Hepatocyte (in vitro differentiated cells): Measurements from ENCODE around the gene TMA7. TPM values are rescaled to one million over a fixed set of nuclear protein-coding genes. Genes with fewer than 3 reads are reported as not detected.
A peak's percentile ranks its signal among the peaks of the same experiment; 100 is the strongest.
"Not testable (repeated sequence)": the region's sequence is repeated elsewhere in the genome, so short reads cannot be mapped to it uniquely, and the experiment has no call there.

Experiments
- DNase-seq: peaks from one replicate; pipeline ENCODE4 v3.0.0-alpha.2; 2016; ENCODE audit warnings: low spot score
- H2AFZ ChIP-seq: fragments of 200-600 bp; sonication (generic); 2 replicates; pipeline ENCODE4 v1.6.0; 2016; ENCODE audit warnings: antibody characterized with exemption, mild to moderate bottlenecking
- H3K27ac ChIP-seq: fragments of 200-600 bp; sonication (generic); 2 replicates; pipeline ENCODE4 v1.5.1; 2016; ENCODE audit warnings: mild to moderate bottlenecking
- H3K27me3 ChIP-seq: fragments of 200-600 bp; sonication (generic); 2 replicates; pipeline ENCODE4 v1.6.1; 2016
- H3K36me3 ChIP-seq: fragments of 200-600 bp; sonication (generic); replicated peaks from 2 replicates; pipeline ENCODE4 v1.5.1; 2016; ENCODE audit warnings: low read depth; ENCODE audit not compliant: insufficient read depth
- H3K4me1 ChIP-seq: fragments of 200-600 bp; sonication (generic); 2 replicates; pipeline ENCODE4 v1.5.1; 2016; ENCODE audit warnings: mild to moderate bottlenecking, moderate library complexity; ENCODE audit not compliant: insufficient read depth
- H3K4me2 ChIP-seq: fragments of 200-600 bp; sonication (generic); 2 replicates; pipeline ENCODE4 v1.6.0; 2016
- H3K4me3 ChIP-seq: fragments of 200-600 bp; sonication (generic); 2 replicates; pipeline ENCODE4 v1.5.1; 2016; ENCODE audit warnings: mild to moderate bottlenecking
- H3K79me2 ChIP-seq: fragments of 200-600 bp; sonication (generic); 2 replicates; pipeline ENCODE4 v1.6.0; 2017; ENCODE audit warnings: mild to moderate bottlenecking
- H3K9me2 ChIP-seq: fragments of 200-600 bp; sonication (generic); replicated peaks from 2 replicates; pipeline ENCODE4 v1.6.0; 2017; ENCODE audit warnings: mild to moderate bottlenecking; ENCODE audit not compliant: insufficient read depth
- H3K9me3 ChIP-seq: fragments of 200-600 bp; sonication (generic); 2 replicates; pipeline ENCODE4 v1.5.1; 2016; ENCODE audit warnings: low read depth, mild to moderate bottlenecking
- H4K20me1 ChIP-seq: fragments of 200-600 bp; sonication (generic); 2 replicates; pipeline ENCODE4 v1.6.0; 2016; ENCODE audit warnings: mild to moderate bottlenecking; ENCODE audit not compliant: insufficient read depth, poor library complexity, severe bottlenecking
- EZH2 ChIP-seq: fragments of 200-600 bp; sonication (generic); IDR thresholded peaks from 2 replicates; pipeline ENCODE4 v1.6.1; 2016; ENCODE audit warnings: antibody characterized with exemption, mild to moderate bottlenecking, borderline replicate concordance
- EZH2phosphoT487 ChIP-seq: fragments of 200-600 bp; sonication (generic); IDR thresholded peaks from one replicate; pipeline ENCODE4 v1.6.1; 2018; ENCODE audit warnings: antibody characterized with exemption, mild to moderate bottlenecking, low read depth, moderate library complexity; ENCODE audit not compliant: unreplicated experiment, severe bottlenecking
- WGBS: methylation state at CpG from one replicate; pipeline ENCODE4 v1.1.6; 2016; ENCODE audit warnings: low lambda C conversion rate; ENCODE audit errors: missing lambda C conversion rate; 5-methylcytosine and 5-hydroxymethylcytosine counted together
- polyA plus RNA-seq: library from polyadenylated mRNA; unstranded; fragments of >200 nt; fragmentation: Nextera tagmentation; extraction: Ambion mirVana; gene quantifications from 2 replicates; pipeline ENCODE4 v1.2.1, GENCODE V29; 2016
- total RNA-seq: library from RNA; depleted of rRNA; stranded (reverse); fragments of >200 nt; gene quantifications from 2 replicates; pipeline ENCODE4 v1.2.3, GENCODE V29; 2014
- TF ChIP-seq, protein P1 (sequence below): fragments of 200-600 bp; sonication (generic); IDR thresholded peaks from 2 replicates; pipeline ENCODE4 v1.5.1; 2016; ENCODE audit warnings: antibody characterized with exemption, mild to moderate bottlenecking; ENCODE audit not compliant: poor library complexity

TMA7 gene
- total and polyA plus RNA-seq, 2 experiments from 2014 or later, result 381 to 503 TPM

DNA sequence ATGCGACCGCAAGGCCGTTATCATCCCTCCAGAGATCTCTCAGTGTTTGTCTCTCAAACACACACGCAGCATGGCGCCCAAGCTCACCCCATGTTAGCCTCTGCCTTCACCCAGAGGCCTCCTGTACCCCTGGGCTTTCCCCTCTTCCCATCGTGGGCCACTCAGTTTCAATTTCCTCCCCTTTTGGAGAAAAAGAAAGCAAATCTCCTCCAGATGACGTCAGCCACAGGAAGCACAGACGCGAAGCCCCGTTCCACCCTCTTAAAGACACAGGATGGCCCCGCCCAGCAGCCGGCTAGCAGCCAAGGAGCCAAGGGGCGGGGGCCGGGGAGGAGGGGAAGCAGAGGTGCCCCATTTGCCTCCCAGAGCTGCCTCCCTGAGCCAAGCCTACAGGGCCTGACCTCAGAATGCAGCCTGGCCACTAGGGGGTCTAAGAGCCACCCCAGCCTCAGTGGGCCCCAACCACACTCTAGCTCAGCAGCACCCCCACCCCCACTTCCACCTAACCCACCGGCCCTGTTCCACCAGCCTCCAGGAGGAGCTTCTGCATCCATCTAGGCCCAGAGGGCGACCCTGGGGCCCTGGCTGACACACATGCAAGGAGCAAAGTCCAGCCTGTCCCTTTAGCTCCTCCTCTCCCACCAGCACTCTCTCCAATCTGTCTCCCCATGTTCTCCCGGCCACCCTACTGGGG lies 33.0 kb downstream of the TMA7 start:
- H3K79me2 ChIP-seq, result peaks cover 39% of the 10 kb centered on the region
- no peak for TF ChIP-seq EZH2phosphoT487
- TF ChIP-seq, protein P1, sequence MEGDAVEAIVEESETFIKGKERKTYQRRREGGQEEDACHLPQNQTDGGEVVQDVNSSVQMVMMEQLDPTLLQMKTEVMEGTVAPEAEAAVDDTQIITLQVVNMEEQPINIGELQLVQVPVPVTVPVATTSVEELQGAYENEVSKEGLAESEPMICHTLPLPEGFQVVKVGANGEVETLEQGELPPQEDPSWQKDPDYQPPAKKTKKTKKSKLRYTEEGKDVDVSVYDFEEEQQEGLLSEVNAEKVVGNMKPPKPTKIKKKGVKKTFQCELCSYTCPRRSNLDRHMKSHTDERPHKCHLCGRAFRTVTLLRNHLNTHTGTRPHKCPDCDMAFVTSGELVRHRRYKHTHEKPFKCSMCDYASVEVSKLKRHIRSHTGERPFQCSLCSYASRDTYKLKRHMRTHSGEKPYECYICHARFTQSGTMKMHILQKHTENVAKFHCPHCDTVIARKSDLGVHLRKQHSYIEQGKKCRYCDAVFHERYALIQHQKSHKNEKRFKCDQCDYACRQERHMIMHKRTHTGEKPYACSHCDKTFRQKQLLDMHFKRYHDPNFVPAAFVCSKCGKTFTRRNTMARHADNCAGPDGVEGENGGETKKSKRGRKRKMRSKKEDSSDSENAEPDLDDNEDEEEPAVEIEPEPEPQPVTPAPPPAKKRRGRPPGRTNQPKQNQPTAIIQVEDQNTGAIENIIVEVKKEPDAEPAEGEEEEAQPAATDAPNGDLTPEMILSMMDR, result peak; percentile 44
- no peak for TF ChIP-seq EZH2
- H3K4me2 ChIP-seq, result peak overlapping the region; percentile 94
- no peaks in the 10 kb centered on the region for H3K36me3 ChIP-seq
- WGBS, result 3% methylated on average over 15 of the region's 17 CpGs
- no peaks in the 10 kb centered on the region for H4K20me1 ChIP-seq
- H3K4me3 ChIP-seq, result peak overlapping the region; percentile 35
- H2AFZ ChIP-seq, result peak overlapping the region; percentile 58
- no peaks in the 10 kb centered on the region for H3K9me2 ChIP-seq
- H3K27ac ChIP-seq, result peak overlapping the region; percentile 97
- no peaks in the 10 kb centered on the region for H3K9me3 ChIP-seq
- H3K27me3 ChIP-seq, result no peaks in the 10 kb centered on the region
- DNase-seq, result peak; percentile 98
- peaks cover 33% of the 10 kb centered on the region for H3K4me1 ChIP-seq

DNA sequence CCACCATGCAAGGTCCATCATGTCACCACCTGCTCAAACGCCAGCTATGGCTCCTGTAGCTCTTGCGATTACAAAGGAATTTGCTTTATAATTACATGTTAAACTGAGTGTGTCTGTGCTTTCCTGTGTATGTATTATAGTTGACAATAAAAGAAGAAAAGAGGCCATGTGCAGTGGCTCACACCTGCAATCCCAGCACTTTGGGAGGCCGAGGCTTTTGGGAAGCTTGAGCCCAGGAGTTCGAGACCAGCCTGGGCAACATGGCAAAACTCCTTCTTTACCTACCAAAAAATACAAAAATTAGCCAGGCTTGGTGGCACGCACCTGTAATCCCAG lies 33.5 kb downstream of the TMA7 start:
- peak overlapping the region; percentile 94 for H3K4me2 ChIP-seq
- H3K36me3 ChIP-seq, result no peaks in the 10 kb centered on the region
- TF ChIP-seq, protein P1, result no peak
- TF ChIP-seq EZH2 (no peak), EZH2phosphoT487 (no peak)
- peaks cover 33% of the 10 kb centered on the region for H3K4me1 ChIP-seq
- no peaks in the 10 kb centered on the region for H4K20me1 ChIP-seq
- no peak overlapping the region for H3K4me3 ChIP-seq
- H3K27me3 ChIP-seq, result no peaks in the 10 kb centered on the region
- peaks cover 39% of the 10 kb centered on the region for H3K79me2 ChIP-seq
- peak overlapping the region; percentile 12 for H2AFZ ChIP-seq
- WGBS, result 75% methylated on average over 5 of the region's 5 CpGs
- DNase-seq, result no peak
- H3K9me2 ChIP-seq, result no peaks in the 10 kb centered on the region
- H3K9me3 ChIP-seq, result no peaks in the 10 kb centered on the region
- H3K27ac ChIP-seq, result peak overlapping the region; percentile 97

DNA sequence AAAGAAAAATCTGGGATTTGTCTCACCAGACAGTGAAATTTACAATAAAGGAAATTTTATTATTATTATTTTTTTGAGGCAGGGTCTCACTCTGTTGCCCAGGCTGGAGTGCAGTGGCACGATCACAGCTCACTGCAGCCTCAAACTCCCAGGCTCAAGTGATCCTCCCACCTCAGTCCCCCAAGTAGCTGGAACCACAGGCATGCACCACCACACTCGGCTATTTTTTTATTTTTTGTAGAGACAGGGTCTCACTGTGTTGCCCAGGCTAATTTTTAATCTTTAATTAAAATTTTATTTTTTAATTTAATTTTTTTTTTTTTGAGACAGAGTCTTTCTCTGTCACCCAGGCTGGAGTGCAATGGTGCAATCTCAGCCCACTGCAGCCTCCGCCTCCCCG lies 34.0 kb downstream of the TMA7 start:
- peaks cover 36% of the 10 kb centered on the region for H3K79me2 ChIP-seq
- H3K27ac ChIP-seq, result peak overlapping the region; percentile 97
- H3K4me3 ChIP-seq, H3K4me2 ChIP-seq, H2AFZ ChIP-seq, H4K20me1 ChIP-seq, H3K9me3 ChIP-seq, DNase-seq, H3K36me3 ChIP-seq, H3K27me3 ChIP-seq, H3K9me2 ChIP-seq: not testable (repeated sequence)
- WGBS, result 87% methylated on average over 4 of the region's 4 CpGs
- H3K4me1 ChIP-seq, result peaks cover 33% of the 10 kb centered on the region

DNA sequence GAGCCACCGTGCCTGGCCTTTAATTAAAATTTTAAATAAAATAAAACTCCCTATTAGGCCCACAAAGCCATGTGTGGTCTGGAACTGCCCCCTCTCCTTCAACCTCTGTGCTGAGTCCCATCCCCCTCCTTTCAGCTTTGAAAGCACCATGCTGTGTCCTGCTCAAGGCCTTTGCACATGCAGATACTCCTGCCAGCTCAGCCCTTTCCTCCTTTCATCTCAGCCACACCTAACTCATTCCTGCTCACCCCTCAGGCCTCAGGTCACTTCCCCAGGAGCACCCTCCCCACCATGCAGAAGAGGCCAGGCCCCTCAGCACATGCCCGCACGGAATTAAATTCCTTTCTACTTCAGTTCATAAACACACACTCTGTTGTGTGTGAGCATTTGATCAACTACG lies 34.6 kb downstream of the TMA7 start:
- peak overlapping the region; percentile 65 for H3K27ac ChIP-seq
- H3K27me3 ChIP-seq, result no peaks in the 10 kb centered on the region
- peaks cover 33% of the 10 kb centered on the region for H3K4me1 ChIP-seq
- no peak overlapping the region for H3K4me3 ChIP-seq
- 45% methylated on average over 4 of the region's 4 CpGs for WGBS
- TF ChIP-seq EZH2phosphoT487 (no peak), EZH2 (no peak)
- TF ChIP-seq, protein P1, result no peak
- H4K20me1 ChIP-seq, result no peaks in the 10 kb centered on the region
- peaks cover 30% of the 10 kb centered on the region for H3K79me2 ChIP-seq
- no peaks in the 10 kb centered on the region for H3K9me2 ChIP-seq
- H3K4me2 ChIP-seq, result no peak overlapping the region
- no peaks in the 10 kb centered on the region for H3K36me3 ChIP-seq
- H3K9me3 ChIP-seq, result no peaks in the 10 kb centered on the region
- no peak overlapping the region for H2AFZ ChIP-seq
- peak; percentile 39 for DNase-seq
